HG03565 (cell line): ENCODE results near the gene ATOH8.

Experiments
- ATAC-seq: cut with Tn5 transposase; IDR thresholded peaks from one replicate; pipeline ENCODE4 v1.9.1; 2021; ENCODE audit warnings: mild to moderate bottlenecking, moderate library complexity; ENCODE audit not compliant: unreplicated experiment

ATOH8 gene

DNA sequence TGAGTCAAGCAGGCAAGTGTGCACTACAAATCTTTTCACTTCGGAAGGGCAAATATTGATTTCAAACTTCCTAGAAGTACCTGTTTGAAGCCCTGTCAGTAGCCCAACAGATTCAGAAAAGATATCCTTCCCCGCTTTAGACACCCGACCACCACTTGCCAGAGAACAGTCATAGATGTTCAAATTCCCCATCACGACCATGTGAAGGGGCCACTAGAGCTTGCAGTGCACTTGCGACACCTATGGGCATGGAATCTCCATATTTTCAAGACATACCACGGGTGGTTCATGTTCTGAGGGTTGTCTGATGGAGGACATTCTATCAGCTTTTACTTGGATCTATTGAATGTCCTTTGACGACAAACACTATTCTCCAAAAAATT lies 35.8 kb upstream of the ATOH8 start:
- no peak for ATAC-seq

DNA sequence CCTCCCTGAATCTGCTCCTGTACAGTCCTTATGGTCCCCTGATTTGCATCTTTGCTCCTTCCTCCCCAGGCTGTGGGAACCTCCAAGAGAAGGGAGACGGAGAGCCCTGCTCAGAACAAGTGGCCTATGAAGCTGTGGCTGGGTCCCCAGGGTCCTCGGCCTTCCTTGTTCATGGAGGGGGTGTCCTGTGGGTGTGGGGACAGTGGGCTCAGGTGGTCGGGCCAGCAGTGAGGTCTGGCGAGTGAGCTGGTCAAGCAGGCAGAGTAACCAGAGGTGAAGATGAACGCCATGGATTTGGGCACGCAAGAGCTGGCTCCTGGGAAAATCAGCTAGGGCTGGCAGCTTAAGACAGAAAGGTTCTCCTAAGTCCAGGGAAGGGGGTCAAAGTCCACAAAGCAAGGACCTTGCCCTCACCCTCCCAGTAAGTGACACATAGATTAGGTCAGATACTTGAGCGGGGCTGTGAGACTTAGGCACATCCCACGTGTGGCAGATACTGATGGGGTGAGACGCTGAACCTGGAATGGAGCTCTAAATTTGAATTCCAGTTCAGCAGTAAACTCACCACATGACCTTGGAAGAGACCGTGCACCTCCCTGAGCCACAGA lies 34.8 kb upstream of the ATOH8 start:
- ATAC-seq: no peak

DNA sequence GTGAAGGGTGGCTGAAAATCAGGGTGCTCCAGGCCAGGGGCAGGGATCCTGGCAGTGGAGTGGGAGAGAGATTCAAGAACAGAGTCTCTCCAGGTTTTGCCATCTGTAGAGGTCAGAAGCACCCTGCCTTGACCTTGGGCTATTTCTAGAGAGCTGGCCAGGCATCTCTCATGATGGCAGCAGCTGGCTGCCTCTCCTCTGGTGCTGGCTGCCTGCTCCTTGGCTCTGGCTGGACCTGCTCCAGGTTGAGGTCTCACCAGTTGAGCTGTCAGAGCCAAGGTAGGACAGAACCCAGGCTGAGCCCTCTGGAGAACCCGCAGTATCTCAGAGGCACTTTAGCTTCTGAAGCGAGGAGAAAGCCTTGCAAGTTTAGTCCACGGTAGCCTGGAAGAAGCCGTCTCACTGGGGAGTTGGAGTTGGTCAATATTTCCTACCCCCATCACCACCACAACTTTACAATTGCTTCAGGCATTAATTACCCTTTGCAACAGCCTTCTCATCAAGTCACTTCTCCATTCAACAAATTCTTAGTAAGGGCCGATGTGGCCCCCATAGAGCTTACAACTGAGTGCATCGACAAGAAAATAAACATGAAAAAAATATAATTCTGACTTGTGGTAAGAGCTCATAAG lies 34.1 kb upstream of the ATOH8 start:
- no peak for ATAC-seq

DNA sequence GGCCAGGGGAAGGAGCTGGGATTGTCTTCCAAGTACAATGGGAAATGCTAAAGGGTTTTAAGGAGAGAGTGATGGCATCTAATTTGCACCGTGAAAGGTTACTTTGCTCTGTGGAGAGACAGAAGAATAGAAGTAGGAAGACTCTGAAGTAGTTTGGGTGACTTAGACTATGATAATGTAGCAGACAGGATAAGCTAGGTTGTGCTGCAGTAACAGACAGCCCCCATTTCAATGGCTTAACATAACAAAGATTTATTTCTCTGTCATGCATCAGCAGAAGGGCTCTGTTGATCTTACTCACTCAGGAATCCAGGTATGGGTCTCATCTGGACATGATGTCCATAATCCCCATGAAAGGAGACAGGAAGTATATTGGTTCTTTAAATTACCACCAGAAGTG lies 33.3 kb upstream of the ATOH8 start:
- ATAC-seq: no peak

DNA sequence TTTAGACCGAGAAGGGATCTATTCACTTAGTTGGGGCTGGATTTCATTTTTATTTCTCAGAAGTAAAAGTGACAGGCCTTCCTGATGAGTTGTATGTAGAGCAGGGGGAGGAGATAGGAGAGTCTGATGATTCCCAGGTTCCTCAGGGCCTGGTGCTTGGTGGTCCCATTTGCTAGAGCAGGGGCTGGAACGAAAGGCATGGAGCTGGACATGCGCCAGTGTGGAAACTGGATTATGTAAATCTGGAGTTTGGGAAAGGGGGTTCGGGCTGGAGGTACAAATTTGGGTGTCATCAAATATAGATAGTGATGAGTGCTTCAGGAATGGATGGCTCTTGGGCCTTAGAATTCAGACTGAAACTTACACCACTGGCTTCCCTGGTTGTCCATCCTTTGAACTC lies 32.1 kb upstream of the ATOH8 start:
- ATAC-seq: no peak

DNA sequence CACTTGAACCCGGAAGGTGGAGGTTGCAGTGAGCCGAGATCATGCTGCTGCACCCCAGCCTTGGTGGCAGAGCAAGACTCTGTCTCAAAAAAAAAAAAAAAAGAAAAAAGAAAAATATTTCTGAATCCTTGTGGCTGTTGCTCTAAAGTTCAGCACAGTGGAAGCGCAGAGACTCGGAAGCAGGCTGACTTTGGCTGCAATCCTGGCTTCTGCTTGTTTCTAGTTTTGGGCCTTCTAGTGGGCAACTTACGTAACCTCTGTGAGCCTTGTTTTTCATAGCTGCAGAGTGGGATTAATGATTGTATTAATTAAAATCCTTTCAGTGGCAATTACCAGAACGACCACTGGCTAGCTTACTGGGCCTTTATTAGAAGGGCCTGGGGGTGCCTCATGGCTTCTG lies 31.3 kb upstream of the ATOH8 start:
- ATAC-seq: no peak

DNA sequence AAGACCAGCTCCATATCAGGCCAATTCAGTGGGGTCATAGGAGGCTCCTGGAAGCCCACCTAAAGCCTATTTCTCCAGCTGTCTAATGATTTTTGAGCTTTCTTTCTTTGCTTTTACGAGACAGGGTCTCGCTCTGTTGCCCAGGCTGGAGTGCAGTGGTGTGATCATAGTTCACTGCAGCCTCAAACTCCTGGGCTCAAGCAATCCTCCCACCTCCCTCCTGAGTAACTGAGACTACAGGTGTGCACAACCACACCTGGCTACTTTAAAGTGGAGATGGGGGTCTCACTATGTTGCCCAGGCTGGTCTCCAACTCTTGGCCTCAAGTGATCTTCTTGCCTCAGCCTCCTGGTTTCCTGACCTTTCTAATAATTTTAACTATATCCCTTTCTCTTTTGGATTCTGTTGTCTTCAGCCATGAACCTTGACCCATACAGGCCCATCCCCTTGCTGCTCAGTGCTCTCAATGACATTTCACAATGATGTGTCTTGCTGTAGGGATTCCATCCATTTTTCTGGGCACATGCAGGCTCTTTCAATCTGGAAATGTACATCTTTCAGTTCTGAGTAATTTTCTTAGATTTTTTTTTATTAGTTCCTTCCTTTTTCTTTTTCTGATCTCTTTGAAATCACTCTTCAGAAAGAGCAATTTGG lies 30.0 kb upstream of the ATOH8 start:
- ATAC-seq: no peak

DNA sequence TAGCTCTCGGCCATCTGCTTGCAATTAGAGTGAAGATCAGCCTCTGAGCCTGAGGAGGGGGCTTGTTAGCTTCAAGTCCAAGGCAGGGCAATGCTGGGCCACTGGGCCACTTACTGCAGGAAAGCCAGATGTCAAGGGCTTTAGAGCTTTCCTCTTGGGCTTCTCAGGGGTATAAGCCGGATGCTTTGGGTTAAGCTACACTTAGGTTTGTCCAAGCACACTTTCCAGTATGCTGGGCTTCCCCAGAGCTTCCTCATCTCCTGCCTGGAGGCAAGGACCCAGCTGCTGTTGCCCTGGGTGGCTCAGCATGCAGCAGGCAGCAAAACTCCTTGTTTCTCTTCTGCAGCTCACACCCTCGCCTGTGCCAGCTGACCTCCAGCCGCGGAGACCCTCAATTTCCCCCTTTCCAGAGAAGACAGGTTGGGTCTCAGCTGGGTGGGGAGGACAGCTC lies 29.0 kb upstream of the ATOH8 start:
- no peak for ATAC-seq

DNA sequence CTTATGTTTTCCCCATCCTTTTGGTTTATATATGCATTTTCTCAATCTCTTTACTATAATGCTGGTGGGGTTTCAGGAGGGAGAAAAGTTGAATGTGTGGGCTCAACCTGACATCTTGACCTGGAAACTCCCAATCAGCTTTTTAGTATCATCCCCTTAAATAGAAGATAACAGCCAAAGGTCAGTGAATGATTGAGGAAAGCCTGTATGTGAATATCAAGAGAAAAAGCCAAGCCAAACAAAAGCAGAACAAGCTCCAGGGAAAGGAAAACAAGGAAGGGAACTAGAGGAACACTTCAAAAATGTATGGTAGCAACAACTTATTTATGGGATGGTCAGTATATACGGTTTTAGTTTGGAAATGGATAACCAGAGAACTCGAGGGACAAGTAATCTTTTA lies 28.3 kb upstream of the ATOH8 start:
- no peak for ATAC-seq

DNA sequence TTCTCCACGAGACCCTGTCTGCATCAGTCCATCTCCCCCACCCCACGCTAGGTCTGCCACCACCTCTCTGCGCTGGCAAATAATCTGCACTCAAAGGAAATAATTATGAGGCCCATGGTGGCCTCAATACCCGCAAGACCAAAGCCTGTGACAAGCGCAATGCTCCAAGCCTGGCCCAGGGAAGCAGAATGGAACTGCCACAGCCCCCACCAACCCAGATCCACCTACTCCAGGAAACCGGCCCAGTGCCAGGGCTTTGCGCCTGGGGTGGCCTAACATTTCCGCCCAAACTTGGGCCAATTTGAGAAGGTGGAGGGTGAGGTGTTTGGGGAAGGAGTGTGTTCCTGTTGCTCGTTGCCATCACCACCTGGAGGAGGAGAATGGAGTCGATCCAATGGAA lies 26.0 kb upstream of the ATOH8 start:
- ATAC-seq: no peak

DNA sequence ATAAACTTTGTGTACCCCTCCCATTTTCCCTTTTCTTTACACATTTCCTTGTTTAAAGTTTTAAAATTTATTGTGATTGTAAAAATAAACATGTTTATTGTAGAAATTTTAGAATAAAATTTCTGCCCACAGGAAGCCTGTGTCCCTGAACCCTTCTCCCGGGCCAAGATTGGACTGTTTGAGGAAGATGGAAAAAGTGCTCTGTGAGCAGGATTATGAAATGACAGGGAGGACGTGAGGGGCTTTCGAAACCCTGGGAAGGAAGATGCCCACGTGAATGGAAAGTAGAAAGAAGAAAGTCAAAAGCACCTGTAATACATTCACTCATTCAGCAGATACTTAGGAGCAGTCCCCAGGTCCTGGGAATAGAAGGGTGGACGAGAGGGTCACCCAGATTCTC lies 25.4 kb upstream of the ATOH8 start:
- no peak for ATAC-seq

DNA sequence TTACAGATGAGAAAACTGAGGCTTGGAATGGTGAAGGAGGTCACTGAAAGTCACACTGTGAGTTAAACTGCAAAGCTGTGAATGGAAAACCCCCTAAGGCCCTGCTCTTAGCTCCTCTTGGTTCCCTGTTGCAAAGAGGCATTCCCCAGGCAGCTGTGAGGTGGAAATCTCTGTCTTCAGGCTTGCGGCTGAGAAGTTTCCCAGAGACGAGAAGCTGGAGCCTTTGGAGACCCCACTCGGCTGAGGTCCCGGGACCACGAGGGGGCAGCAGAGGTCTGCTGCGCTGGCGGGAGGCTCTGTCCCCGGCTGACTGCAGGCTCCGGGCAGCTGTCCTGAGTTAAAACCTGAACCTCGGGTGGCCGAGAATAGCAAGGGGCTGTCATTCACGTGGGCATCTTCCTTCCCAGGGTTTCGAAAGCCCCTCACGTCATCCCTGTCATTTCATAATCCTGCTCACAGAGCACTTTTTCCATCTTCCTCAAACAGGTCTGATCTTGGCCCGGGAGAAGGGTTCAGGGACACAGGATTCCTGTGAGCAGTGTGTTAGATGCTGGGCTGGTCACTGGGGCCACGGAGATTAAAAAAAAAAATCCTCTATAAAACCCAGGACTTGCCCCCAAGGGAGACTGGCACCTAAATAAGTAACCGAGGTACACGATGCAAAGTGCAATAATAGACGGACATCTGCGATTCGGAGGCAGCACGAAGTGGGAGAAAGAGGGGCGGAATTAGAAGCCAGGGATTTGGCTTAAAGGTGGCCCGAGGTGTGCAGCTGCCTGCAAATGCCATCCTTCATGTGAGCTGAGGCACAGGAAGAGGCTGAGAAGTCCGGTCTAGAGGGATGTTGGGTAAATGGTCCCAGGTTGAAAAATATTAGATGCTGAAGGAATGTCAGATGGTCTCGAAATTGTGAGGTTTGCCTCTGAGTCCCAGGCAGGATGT lies 24.6 kb upstream of the ATOH8 start:
- ATAC-seq: no peak

DNA sequence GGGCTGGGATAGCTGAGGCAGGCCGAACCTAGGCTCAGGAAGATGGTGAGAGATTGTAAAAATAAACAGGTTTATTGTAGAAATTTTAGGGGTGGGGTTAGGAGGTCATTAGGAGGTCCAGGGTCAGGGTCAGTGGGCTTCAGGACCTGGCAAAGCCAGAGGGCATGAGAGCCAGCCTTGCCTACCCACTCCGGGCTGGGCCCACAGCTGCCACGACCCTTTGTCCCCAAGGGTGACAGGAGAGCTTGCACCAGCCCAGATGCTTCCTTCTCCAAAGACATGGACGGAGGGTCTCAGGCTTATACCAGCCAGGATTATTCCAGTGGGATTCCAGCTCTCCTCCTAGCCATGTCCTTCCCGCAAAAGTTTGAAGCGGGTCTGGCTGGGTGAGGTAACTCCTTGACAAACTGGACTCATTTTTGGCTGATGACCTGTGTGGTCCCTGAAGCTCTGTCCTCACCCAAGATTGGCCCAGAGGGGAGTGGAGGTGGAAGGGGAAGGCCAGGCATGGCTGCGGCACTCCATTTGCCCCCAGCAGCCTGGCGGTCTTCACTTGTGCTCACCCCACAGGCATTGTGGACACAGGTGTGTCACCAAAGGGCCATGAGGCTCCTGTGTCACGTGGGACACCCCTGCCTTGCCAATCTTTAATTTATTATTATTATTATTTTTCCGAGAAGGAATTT lies 23.8 kb upstream of the ATOH8 start:
- ATAC-seq: no peak

DNA sequence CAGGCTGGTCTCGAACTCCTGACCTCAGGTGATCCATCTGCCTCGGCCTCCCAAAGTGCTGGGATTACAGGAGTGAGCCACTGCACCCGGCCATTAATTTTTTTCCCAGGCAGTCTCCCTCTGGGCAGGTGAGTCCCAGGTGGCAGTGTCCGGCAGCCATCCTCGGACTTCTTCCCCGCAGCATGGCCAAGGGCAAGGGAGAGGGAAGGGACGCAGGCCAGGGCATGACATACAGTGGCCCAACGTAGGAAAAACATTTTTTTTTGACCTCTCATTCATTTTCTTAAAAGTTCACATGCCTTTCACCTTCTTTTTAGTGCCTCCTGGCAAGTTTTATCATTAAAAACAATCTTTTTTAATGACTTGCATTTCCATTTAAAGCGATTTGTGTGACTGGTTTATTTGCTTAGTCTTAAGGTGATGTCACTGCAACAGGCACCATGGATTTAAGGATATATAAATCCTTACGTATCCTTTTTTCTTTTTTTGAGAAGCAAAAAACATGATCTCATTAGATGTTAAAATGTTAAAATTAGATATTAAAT lies 23.0 kb upstream of the ATOH8 start:
- no peak for ATAC-seq

DNA sequence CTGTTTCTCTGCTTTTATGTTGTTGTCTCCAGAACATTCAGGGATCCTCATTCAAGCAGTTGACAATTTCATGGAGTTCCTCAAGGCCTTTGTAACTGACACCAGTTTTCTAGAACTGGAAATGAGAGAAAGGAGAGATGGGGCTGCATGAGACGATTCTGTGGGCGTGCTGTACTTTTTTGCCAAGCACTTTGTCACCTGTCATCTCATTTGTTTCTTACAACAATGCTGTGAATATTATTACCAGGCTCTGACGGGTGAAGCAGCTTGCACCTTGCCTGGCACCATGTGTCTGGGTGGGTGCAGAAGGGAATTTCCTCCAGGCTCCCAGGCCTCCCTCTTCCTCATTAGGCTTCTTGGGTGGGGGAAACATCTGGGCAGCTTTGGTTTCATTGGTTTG lies 22.2 kb upstream of the ATOH8 start:
- ATAC-seq: no peak

DNA sequence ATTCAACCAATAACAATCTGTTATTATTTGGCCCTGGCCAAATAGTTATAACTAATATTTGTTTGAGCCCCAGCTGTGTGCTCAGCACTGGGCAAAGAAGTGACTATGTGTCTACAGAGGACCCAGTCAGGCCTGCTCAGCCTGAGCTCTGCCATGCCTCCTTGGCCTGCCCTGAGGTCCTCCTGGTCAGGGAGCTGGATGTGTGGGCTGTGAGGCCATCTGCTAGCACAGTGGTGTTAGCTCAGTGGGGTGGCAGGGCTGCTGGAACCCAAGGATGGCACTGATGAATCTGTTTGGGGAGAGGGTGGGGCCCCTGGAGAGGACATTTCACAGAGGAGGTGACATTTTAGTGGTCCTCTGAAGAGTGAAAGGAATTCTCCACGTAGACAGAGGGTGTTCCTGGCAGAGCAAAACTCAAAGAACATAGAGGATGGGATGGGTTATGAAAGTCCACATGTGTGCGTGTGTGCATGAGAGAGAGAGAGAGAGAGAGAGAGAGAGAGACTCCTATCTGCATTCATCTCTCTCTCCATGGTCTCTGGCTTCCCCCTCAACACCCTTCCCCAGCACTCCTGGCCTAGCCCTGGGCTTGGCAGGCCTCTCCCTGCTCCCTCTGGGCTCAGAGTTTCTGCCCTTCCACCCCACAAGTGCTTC lies 21.2 kb upstream of the ATOH8 start:
- no peak for ATAC-seq

DNA sequence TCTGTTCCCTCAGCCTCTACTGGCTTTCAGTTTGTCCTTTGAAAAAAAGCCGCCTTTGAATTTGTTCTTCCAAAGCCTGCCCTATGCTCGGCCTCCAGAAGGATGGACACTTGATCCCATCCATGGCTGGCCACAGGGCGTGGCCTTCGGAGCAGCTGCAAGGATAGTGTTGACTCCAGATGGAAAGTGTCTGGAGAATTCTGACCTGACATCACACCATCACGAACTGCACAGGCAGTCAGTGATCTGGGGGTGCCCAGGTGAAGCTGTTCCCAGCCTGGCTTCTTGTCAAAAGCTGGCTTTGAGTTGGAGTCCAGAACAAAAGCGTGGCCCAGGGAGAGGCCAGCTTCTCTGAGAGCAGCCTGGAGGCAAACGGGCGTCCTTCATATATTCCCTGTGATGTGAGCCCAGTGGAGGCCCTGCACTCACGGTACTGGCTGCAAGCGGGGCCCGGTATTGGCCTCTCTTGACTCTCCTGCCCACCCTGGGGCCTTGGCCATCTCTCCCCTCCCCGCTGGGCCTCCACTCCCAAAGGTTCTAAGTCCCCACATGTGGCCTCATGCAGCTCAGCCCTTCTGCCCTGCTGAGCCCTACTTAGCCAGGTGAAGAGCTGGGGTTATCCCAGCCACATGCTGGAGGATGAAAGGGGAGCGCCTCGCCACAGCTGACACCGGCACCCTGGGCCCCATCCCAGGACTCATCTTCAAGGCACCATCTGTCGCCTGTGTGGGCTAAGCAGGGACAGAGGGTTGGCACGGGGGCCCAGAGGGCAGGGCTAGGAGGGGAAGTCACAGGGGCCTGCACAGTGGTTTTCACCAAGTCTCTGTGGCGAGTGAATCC lies 20.4 kb upstream of the ATOH8 start:
- no peak for ATAC-seq

DNA sequence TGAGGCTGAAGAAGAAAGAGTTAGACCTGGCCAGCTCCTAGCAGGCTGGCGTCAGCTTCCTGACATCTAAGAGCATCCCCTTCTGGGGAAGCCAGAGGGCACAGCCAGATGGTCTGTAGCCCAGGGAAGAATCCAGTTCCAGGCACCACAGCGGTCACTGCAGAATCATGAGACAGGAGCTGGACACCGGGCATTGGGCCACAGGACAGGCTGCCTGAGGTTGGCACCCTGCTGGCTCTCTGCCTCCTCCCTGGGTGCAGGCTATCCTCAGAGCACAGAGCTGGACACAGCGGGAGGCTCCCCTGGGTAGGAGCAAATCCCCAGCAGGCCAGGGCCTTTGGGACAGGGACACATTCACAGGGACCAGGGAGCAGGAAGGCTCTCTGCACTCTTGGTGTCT lies 19.8 kb upstream of the ATOH8 start:
- ATAC-seq: no peak

DNA sequence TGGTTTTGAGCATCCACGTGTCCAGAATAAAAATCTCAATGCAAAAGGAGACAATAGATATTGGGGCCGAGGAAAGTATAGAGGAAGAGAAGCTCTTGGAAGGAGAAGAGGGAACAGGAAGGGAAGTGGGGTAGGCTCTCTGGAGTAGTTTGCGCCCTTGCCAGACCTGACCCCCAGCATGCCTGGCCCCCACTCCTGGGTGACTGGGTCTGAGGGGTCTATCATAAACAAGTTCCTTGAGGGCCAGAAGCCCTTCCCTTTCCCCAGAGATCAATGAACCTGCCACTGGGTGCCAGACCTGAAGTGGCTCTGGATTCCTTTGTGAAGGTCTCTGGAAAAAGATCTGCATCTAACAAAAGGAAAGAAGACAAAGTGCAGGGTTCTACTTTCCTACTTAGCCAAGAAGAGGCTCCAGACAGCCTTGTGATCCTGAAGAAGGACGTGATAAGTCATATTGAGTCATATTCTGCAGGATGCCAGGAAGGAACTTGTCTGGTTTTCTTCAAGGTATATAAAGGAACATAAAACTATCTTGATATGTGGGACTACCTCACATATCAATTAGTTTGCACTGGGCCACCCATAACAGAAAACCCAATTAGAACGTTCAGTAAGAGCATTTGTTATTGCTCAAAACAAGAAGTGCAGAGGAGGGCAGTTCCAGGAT lies 18.7 kb upstream of the ATOH8 start:
- ATAC-seq: no peak
